H9 (cell line): ENCODE results near the gene CNNM2. TPM values are rescaled to one million over a fixed set of nuclear protein-coding genes. Genes with fewer than 3 reads are reported as not detected.

Experiments used
- DNase-seq: peaks from one replicate; pipeline ENCODE4 v3.0.0-alpha.2; 2017
- H2AFZ ChIP-seq: one replicate; pipeline ENCODE4 v1.6.1; 2013; ENCODE audit warnings: mild to moderate bottlenecking, low read length, control low read depth, moderate library complexity
- H2AK5ac ChIP-seq: 2 replicates; pipeline ENCODE4 v1.6.1; 2013; ENCODE audit warnings: low read length, control low read depth, mixed read lengths; ENCODE audit not compliant: insufficient read length
- H2BK120ac ChIP-seq: one replicate; pipeline ENCODE4 v1.6.1; 2013; ENCODE audit warnings: low read depth, mild to moderate bottlenecking, low read length, control low read depth, inconsistent platforms; ENCODE audit not compliant: poor library complexity, severe bottlenecking
- H2BK12ac ChIP-seq: 2 replicates; pipeline ENCODE4 v1.6.1; 2013; ENCODE audit warnings: low read length, control low read depth, mixed read lengths, low read depth; ENCODE audit not compliant: insufficient read length
- H2BK15ac ChIP-seq: 2 replicates; pipeline ENCODE4 v1.6.1; 2013; ENCODE audit warnings: low read depth, low read length, control low read depth
- H2BK20ac ChIP-seq: one replicate; pipeline ENCODE4 v1.6.1; 2013; ENCODE audit warnings: low read depth, mild to moderate bottlenecking, low read length, control low read depth, inconsistent platforms; ENCODE audit not compliant: poor library complexity, severe bottlenecking
- H2BK5ac ChIP-seq: 2 replicates; pipeline ENCODE4 v1.6.1; 2013; ENCODE audit warnings: low read length, control low read depth, mixed read lengths; ENCODE audit not compliant: insufficient read length
- H3K14ac ChIP-seq: 2 replicates; pipeline ENCODE4 v1.6.1; 2013; ENCODE audit warnings: low read length, control low read depth; ENCODE audit not compliant: insufficient read depth
- H3K18ac ChIP-seq: 2 replicates; pipeline ENCODE4 v1.6.1; 2013; ENCODE audit warnings: low read depth, mild to moderate bottlenecking, mixed read lengths, low read length, control low read depth; ENCODE audit not compliant: insufficient read length
- H3K23ac ChIP-seq: 2 replicates; pipeline ENCODE4 v1.6.1; 2013; ENCODE audit warnings: low read length, control low read depth, mixed read lengths, low read depth; ENCODE audit not compliant: insufficient read length
- H3K23me2 ChIP-seq: 2 replicates; pipeline ENCODE4 v1.6.1; 2013; ENCODE audit warnings: low read depth, mild to moderate bottlenecking, mixed read lengths, low read length, control low read depth; ENCODE audit not compliant: insufficient read length, poor library complexity, severe bottlenecking
- H3K27ac ChIP-seq: 2 replicates; pipeline ENCODE4 v1.5.1; 2013; ENCODE audit warnings: low read length, control low read depth, mixed read lengths, low read depth; ENCODE audit not compliant: insufficient read length
- H3K27me3 ChIP-seq: 2 replicates; pipeline ENCODE4 v1.6.1; 2013; ENCODE audit warnings: low read length, control low read depth, inconsistent platforms; ENCODE audit not compliant: insufficient read depth
- H3K4ac ChIP-seq: 2 replicates; pipeline ENCODE4 v1.6.1; 2013; ENCODE audit warnings: low read depth, mild to moderate bottlenecking, control low read depth, inconsistent platforms, low read length, moderate library complexity
- H3K4me1 ChIP-seq: 2 replicates; pipeline ENCODE4 v1.6.1; 2013; ENCODE audit warnings: low read length, control low read depth, inconsistent platforms; ENCODE audit not compliant: insufficient read depth
- H3K4me2 ChIP-seq: 2 replicates; pipeline ENCODE4 v1.6.1; 2013; ENCODE audit warnings: low read length, control low read depth, mixed read lengths; ENCODE audit not compliant: insufficient read length, insufficient read depth
- H3K56ac ChIP-seq: 2 replicates; pipeline ENCODE4 v1.6.1; 2013; ENCODE audit warnings: low read depth, mild to moderate bottlenecking, mixed read lengths, low read length, control low read depth; ENCODE audit not compliant: insufficient read length
- H3K79me1 ChIP-seq: 2 replicates; pipeline ENCODE4 v1.6.1; 2013; ENCODE audit warnings: low read depth, mild to moderate bottlenecking, moderate library complexity, low read length, control low read depth, inconsistent platforms; ENCODE audit not compliant: insufficient read depth, poor library complexity, severe bottlenecking
- H3K79me2 ChIP-seq: 2 replicates; pipeline ENCODE4 v1.6.1; 2013; ENCODE audit warnings: low read length, control low read depth, inconsistent platforms; ENCODE audit not compliant: insufficient read depth
- H3K9ac ChIP-seq: 2 replicates; pipeline ENCODE4 v1.6.1; 2013; ENCODE audit warnings: low read length, control low read depth, mixed read lengths; ENCODE audit not compliant: insufficient read length; ENCODE audit errors: extremely low read depth
- H3K9me3 ChIP-seq: one replicate; pipeline ENCODE4 v1.6.1; 2013; ENCODE audit warnings: low read depth, low read length, inconsistent platforms; ENCODE audit not compliant: control insufficient read depth
- H3T11ph ChIP-seq: one replicate; pipeline ENCODE4 v1.6.1; 2013; ENCODE audit warnings: mild to moderate bottlenecking, low read length, control low read depth, inconsistent platforms
- H4K20me1 ChIP-seq: one replicate; pipeline ENCODE4 v1.6.1; 2013; ENCODE audit not compliant: control insufficient read depth, insufficient read length, insufficient read depth
- H4K5ac ChIP-seq: 2 replicates; pipeline ENCODE4 v1.6.1; 2013; ENCODE audit warnings: low read depth, mild to moderate bottlenecking, mixed read lengths, low read length, control low read depth; ENCODE audit not compliant: insufficient read length
- H4K8ac ChIP-seq: replicated peaks from 2 replicates; pipeline ENCODE4 v1.6.1; 2013; ENCODE audit warnings: low read length, control low read depth, mixed read lengths, low read depth; ENCODE audit not compliant: insufficient read length
- H4K91ac ChIP-seq: 2 replicates; pipeline ENCODE4 v1.6.1; 2013; ENCODE audit warnings: low read depth, mild to moderate bottlenecking, moderate library complexity, mixed read lengths, low read length, control low read depth; ENCODE audit not compliant: insufficient read length
- H3K27ac Mint-ChIP-seq, 3 experiments: 2 replicates in 2 of 3; 3 replicates in 1 of 3; pipeline ENCODE4 v1.8.0; 2020 to 2021; ENCODE audit warnings: mixed read lengths in 3 of 3, mild to moderate bottlenecking in 1 of 3, moderate library complexity in 1 of 3
- H3K27me3 Mint-ChIP-seq: 2 replicates; pipeline ENCODE4 v1.8.0; 2021; ENCODE audit warnings: low read depth, mild to moderate bottlenecking, moderate library complexity, mixed read lengths
- H3K36me3 Mint-ChIP-seq, 3 experiments: 2 replicates in 2 of 3; 3 replicates in 1 of 3; pipeline ENCODE4 v1.8.0; 2020 to 2021; ENCODE audit warnings: low read depth in 3 of 3, mixed read lengths in 3 of 3; ENCODE audit not compliant: insufficient read depth in 1 of 3
- H3K4me1 Mint-ChIP-seq, 2 experiments: 2 replicates each; pipeline ENCODE4 v1.8.0; 2020; ENCODE audit warnings: mixed read lengths in 2 of 2
- H3K4me3 Mint-ChIP-seq, 2 experiments: 2 replicates in 1 of 2; 3 replicates in 1 of 2; pipeline ENCODE4 v1.8.0; 2020 to 2021; ENCODE audit warnings: mild to moderate bottlenecking in 2 of 2, mixed read lengths in 2 of 2, moderate library complexity in 1 of 2
- H3K9me3 Mint-ChIP-seq, 2 experiments: 2 replicates in 1 of 2; 3 replicates in 1 of 2; pipeline ENCODE4 v1.8.0; 2020; ENCODE audit warnings: mild to moderate bottlenecking in 2 of 2, mixed read lengths in 2 of 2, moderate library complexity in 1 of 2
- CTCF ChIP-seq: fragments of 200-600 bp; sonication (generic); conservative IDR thresholded peaks from 3 replicates; pipeline ENCODE4 v1.8.0; 2021; ENCODE audit warnings: antibody characterized with exemption, mild to moderate bottlenecking
- WGBS: extraction: QIAGEN DNeasy Blood & Tissue Kit; methylation state at CpG from one replicate; pipeline ENCODE4 v1.1.7; 2013; ENCODE audit warnings: missing lambda C conversion rate, low lambda C conversion rate, mixed read lengths; ENCODE audit not compliant: insufficient read length; ENCODE audit errors: extremely low coverage; 5-methylcytosine and 5-hydroxymethylcytosine counted together
- total RNA-seq: library from RNA; stranded (reverse); gene quantifications from 2 replicates; pipeline ENCODE4 v1.2.1, GENCODE V29; 2021

CNNM2 gene
- total RNA-seq, 1 experiment from 2014 or later, result 17.5 TPM

- TF ChIP-seq CTCF, result no peak
- Histone ChIP-seq H3K27me3 (no peaks in the 10 kb centered on the region), H4K8ac (no peak overlapping the region), H2AK5ac (no peak overlapping the region), H3K4me2 (no peak overlapping the region), H2BK15ac (no peak overlapping the region), H3K9ac (no peak overlapping the region), H3K18ac (no peak overlapping the region), H2BK5ac (no peak overlapping the region), H3K23ac (no peak overlapping the region), H3K23me2 (no peaks in the 10 kb centered on the region), H2BK12ac (no peak overlapping the region), H3K56ac (no peak overlapping the region), H2BK120ac (no peak overlapping the region), H4K5ac (no peak overlapping the region), H4K91ac (no peak overlapping the region), H3K4me1 (no peaks in the 10 kb centered on the region), H3K27ac (no peak overlapping the region), H2AFZ (no peak overlapping the region), H3K4ac (no peak overlapping the region), H3K79me1 (no peaks in the 10 kb centered on the region), H3T11ph (no peak overlapping the region), H3K9me3 (no peaks in the 10 kb centered on the region), H4K20me1 (no peaks in the 10 kb centered on the region), H3K79me2 (no peaks in the 10 kb centered on the region), H2BK20ac (no peak overlapping the region), H3K14ac (no peak overlapping the region)
- Mint-ChIP-seq H3K4me1 (peaks cover 3 to 8% of the 10 kb centered on the region in 2 experiments), H3K27me3 (no peaks in the 10 kb centered on the region), H3K9me3 (no peaks in the 10 kb centered on the region; a peak in 1 of 5 replicates), H3K4me3 (no peak overlapping the region), H3K36me3 (no peaks in the 10 kb centered on the region), H3K27ac (no peak overlapping the region)
- no peak for DNase-seq
- WGBS, result no CpG with 5 or more reads among the region's 4 CpGs
Measured at GRCh38 chr10:102906507-102906906, 11.6 kb upstream of the CNNM2 start.
